Amniotic epithelial cell (primary cell): ENCODE measurements around the gene CPLX4.
A peak's percentile ranks its signal among the peaks of the same experiment; 100 is the strongest.

Source experiments
- DNase-seq: peaks from one replicate; pipeline ENCODE4 v3.0.0-alpha.2; 2010; ENCODE audit warnings: low read depth

CPLX4 gene, protein sequence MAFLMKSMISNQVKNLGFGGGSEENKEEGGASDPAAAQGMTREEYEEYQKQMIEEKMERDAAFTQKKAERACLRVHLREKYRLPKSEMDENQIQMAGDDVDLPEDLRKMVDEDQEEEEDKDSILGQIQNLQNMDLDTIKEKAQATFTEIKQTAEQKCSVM

DNA sequence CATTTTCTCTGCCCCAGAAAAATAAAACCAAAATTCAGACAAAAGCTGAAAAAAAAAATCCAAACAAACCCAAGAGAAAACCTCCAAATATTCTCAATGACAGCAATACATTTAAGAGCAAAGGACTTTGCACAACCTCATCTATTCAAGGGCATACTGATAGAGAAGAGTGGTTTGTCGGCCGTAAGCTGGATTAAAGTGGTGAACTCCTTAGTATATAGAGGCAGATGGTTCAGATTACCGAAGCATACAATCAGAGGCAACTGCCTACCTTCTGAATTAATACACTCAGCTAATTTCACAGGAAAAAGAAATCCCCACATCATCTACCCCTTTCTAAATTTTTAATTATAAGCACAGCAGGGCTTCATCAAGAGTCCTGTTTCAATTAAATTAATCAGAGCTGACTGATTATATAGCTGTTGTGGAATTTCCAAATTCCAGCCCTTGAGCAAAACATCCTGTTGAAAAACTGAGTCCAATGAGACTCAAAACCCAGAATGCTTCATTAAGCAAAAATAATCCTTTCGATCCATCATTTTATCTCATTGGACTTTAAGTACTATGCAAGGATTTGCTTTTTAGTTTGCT lies at the start of gene CPLX4:
Gene CPLX4 (minus strand): TSS at position 190 of the 591 bp plus-strand sequence. CDS start 187 bp downstream, at position 3.
- no peak for DNase-seq

DNA sequence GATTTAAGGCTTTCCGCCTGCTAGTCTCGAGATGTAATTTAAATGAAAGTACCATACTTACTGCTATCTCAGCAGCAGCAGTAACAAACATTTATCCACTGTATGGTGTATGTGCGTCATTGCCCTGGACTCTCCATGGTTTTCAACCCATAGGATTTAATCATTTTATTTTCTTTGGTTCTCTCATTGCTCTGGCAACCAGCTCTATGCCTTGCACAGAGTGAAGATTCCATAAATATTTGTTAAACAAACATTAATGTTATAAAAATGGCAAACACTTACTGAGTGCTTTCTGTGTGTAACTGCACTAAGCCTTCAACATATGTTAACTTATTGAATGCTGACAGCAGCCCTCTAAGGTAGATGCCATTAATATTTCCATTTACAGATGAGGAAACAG lies 41.9 kb upstream of the CPLX4 start:
- no peak for DNase-seq

DNA sequence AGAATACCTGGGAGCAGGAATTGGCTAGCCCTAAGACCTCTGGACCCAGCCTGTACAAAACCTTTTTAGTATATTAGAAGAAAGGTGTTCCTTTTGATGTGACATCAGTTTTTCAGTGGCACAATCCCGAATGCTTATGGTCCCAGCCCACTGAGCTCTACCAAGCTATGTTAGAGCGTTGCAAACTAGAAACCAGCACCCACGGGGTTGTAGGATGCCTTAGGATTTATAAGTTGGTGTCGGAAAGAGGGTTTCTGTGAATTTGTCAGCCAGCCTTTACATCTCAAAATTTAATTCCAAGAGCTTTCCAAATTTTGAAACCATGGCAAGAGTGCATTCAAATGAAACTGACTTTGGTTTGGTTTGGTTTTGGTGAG lies 41.1 kb upstream of the CPLX4 start:
- no peak for DNase-seq

DNA sequence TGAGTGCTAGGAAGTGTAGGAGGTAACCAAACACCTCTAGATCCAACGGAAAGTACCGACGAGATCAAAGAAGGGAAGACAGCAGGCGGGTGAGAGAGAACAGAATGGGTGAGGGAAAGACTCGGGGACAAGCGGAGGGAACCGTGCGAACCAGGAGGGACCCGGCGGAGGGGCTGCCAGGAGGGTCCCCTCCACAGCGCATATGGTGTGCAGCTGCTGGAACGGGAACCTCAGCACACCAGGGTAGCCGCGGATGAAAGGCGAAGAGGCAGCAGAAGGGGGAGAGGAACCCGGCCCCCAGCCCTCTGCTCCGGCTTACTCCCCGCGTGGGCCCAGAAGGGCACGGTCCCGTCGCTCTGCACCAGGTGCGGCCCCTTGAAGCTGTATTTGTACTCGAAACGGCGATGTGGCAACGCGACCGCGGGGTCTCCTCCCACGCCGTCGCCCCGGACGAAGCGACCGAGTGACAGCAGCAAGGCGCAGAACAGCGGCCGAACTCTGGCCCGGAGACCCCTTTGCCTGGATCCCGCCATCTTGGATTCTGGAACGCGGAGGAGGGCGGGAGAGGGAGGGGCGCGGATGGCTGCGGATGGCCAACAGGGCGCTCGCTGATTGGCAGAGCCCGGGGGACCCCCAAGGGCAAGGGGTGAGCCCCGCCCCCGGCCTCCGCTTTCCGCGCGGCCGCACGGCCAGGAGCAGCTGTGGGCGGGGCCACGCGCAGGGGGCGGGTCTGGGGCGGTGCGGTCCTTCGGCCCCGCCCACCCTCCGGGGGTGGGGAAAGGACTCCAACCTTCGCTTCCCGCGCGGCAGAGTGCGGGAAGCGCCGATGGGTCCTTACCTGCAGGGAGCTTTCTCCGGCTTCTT lies 40.5 kb upstream of the CPLX4 start, which contains the start of gene LMAN1:
Gene LMAN1 (minus strand): TSS at position 554 of the 864 bp plus-strand sequence. CDS start 21 bp downstream, at position 533.
- peak; percentile 89 for DNase-seq

DNA sequence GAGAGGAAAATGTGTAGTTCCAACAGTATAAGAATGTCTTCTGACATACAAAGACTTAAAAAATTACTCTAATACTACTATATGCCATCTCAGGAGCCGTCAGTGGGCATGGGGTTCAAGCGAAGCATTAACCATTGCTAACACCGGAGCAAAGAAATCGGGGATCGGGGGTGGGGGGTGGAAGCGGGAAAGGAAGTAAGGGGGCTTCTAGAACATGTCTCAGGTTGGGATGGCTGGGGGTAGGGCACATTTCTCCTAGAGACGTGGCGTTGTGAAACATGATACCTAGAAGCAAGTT lies 39.9 kb upstream of the CPLX4 start:
- DNase-seq, result peak; percentile 65

DNA sequence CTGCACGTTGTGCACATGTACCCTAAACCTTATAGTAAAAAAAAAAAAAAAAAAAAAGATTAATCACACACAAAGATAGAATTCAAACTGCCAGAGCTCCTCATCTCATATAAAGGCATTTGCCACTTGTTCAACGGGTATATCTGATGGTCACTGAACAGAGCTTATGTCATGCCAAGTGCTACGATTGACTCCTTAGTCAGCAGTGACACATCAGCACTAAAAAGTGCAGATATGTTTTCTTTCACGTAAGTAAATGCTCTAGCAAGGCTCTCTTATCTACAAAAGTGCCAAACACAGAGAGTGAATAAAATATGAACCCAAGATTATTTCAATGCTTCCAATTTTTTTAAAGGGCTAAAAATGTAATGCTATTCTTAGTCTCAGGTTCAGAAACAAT lies 39.5 kb upstream of the CPLX4 start:
- DNase-seq, result peak; percentile 76

DNA sequence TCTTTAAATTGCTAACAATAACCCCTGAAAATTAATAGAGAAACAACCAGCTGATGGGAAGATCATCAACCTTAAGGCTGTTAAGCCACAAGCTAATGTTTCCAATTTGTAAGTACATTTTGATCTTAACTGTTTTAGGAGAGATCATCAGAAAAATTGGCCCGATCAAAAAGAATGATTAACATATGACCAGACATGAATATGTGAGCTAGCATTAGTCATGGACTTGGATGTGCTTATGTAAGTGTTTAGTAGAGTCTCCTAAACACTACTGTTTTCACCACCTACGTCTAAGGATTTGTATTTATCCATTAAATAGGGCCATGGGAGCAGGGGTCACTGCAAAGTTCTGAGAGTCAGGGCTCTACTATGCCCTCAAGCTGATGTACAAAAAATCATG lies 36.3 kb upstream of the CPLX4 start:
- no peak for DNase-seq

DNA sequence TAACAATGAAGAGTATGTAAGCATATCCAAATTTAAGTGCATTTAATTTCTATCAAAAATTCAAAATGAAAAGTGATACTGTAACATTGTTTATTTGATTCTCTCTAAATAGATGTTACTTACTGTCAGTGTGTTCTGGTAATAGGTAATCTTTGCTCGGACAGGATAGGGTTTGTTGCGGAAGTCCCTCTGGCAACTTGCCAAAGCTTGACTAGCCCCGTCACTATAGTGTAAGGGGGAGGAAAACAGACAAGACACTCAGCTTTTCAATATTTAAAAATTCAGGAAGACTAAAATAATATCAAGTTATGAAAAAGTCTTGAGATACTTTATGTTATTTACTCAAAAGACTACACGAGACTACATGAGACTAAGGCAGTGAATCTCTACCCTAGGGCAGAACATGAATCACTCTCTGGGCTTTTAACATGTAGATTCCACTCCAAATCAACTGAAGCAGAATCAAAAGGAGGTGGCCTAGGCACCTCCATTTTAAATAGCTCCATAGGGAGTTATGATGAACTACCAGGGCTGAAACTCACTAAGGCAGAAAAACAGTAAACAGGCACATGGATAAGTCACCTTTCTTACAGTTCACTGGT lies 34.7 kb upstream of the CPLX4 start:
- no peak for DNase-seq

DNA sequence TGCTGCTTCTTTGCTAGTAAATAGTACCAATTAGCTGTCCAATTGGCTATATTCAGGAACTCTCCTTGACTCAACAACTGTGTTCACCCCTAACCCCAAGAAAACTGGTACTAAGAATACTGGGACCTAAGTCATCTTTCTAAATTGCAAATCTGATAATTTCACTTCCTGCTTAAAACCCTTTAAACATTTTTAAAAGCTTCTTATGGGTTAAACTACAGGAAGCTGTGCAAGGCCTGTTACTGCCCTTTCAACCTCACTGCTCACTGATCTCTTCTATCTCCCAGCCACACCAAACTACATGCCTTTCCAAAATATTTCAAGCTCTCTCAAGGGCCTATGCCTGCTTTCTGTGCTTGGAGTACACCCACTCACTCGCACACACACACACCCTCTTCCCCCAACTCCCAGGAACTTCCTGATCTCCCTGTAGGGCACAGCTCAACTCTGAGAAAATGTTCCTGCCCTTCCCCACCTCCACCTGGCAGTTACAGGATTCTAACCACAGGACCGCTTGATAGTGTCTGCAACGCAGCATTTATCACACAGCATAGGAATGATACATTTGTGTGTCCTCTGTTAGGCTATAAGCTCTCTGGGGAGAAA lies 33.9 kb upstream of the CPLX4 start:
- DNase-seq, result no peak

DNA sequence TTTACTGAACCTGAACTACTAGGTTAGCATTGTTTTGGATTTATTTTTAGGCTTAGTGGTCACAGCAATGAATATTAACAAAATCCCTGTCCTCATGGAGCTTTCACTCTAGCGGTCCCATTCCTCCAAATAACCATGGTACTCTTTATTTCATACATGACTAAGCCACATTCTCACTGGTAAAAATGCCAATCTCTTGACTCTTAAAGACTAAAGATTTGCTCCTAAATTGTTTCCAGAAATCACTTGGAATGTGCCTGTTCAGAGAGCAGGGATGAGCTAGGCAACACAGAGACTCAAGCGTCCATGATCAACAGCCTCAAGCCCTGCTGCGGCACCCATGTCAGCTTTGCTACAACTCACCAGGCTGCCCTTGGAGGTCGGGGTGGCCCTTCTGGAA lies 27.1 kb upstream of the CPLX4 start:
- DNase-seq, result no peak

DNA sequence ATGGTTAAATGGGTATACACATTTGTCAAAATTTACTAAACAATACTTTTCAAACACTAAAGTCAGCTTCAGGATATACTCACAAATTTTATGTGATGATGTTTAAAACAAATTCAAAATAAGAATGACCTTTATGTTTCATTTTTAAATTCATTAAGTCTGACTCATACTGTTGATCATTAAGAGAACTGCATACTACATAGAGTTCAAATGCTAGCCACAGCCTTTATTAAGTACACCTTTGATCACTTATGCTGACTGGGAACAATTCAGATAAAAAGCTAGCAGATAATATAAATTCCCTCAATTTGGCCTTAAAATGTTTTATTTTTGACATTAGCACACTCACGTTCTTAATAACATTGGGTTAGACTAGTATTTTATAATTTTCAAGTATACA lies 26.5 kb upstream of the CPLX4 start:
- no peak for DNase-seq

DNA sequence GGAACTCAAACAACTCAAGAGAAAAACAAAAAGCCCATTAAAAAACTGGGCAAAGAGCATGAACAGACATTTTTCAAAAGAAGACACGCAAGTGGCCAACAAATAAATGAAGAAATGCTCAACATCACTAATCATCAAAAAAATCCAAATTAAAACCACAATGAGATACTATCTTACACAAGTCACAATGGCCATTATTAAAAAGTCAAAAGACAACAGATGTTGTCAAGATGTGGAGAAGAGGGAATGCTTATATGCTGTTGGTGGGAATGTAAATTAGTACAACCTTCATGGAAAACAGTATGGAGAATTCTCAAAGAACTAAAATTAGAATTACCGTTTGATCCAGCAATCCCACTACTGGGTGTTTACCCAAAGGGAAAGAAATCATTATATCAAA lies 25.5 kb upstream of the CPLX4 start:
- no peak for DNase-seq

DNA sequence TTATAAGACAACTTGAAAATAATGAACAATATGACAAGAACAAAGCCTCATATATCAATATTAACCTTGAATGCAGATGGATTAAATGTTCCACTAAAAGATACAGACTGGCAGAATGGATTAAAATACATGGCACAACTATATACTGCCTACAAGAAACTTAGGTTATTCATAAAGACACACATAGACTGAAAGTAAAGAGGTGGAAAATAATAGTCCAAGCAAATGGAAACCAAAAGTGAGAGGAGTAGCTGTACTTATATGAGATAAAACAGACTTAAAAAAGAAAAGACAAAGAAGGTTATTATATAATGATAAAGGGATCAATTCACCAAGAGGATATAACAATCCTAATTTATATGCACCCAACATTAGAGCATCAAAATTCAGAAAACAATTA lies 22.4 kb upstream of the CPLX4 start:
- no peak for DNase-seq

DNA sequence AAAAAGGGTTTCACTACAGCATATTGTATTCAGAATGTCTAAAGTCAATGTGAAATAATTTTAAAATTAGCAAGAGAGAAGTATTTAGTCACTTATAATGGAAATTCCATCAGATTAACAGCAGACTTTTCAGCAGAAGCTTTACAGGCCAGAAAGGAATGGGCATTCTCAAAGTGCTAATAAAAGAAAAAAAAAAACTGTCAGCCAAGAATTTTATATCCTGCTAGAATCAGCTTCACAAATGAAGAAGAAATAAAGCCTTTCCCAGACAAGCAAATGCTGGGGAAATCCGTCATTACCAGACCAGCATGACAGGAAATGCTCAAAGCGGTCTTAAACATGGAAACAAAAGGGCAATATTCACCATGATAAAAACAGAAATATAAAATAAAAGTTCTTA lies 21.9 kb upstream of the CPLX4 start:
- DNase-seq, result no peak

DNA sequence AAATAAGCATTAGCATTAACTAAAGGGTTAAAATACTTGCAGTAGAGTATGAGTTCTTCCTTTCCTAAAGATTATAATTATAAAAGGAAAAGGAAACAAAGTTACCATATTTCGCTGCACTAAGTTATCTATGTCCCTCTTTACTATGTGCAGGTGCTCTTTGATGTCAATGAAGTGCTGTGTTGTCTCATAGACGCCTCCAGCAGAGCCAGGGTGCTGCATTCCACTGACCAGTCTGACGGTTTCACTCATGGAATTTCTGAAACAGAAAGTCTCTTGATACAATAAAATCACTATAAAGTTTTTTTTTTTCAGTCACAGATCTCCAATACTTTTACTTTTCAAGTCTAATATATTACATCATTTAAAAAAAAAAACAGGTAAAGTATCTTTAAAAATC lies 14.5 kb upstream of the CPLX4 start:
- DNase-seq, result no peak

DNA sequence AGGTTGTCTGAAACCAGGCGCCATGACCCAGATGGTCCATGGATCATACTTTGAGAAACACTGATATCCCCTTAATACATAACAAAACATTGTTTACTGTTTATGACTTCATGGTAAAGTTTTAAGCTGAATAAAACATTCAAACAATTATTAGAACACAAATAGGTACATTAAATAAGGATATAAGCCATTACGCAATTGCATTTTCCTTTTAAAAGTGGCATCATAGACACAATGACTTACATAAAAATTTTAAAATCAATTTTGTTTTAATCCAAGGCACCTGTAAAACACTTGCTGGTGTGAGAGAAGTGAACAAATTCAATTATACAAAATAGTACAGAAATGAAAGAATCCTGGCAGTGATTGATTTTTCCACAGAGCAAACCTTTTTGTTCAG lies 10.2 kb upstream of the CPLX4 start:
- DNase-seq, result no peak

DNA sequence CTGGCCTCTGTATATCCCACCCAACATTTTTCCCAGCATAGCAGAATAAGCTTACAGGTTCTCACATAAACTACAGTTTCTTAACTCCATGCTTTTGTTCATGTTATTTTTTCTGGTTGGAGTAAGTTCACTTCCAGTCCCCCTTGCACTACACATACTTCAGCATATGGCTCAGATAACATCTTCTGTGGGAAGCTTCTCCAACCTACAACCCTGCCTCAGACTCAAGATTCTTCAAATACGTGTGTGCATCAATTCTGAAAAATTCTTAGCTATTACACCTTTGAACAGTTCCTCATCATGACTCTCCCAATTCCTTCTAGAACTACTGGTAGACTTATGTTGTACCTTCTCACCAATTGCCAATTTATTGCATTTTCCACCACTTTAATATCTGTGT lies 7.5 kb upstream of the CPLX4 start:
- no peak for DNase-seq

DNA sequence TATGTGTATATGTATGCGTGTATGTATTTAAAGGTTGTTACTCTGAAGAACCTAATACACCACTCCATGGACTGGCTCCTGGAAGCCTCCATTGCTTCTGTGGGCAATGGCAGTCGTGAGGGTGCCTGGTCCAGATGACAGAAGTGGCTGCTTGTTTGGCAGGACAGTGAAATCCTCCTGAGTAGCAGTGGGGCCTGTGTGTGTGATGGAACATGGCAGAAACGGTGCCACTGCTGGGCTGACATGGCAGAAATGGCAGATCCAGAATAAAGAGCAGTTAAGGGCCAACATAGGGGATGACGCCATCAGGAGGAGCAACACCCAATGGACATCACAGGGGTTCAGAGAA lies 6.1 kb upstream of the CPLX4 start:
- DNase-seq, result no peak

DNA sequence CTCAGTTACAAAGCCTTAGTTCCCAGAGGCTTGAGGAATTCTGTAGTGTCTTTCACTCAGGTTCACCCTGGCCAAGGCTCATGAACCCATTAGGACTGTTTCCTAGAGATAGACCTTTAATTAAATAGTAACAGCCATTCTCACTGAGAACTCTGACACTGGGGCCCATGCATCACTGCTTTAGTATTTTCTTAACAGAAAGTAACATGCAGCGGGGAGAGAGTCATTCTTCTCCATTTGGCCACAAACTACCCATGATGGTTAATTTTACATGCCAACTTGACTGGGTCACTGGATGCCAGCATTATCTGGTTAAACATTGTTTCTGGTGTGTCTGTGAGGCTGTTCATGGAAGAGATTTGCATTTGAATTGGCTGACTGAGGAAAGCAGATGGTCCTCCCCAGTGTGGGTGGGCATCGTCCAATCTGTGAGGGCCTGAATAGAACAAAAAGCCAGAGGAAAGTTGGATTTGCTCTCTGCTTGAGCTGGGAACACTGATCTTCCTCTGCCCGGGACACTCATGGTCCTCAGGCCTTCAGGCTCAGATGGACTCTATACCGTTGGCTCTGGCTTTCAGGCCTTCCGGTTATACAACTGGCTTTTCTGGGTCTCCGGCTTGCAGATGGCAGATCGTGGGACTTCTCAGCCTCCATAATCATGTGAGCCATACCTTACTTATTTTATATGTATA lies 5.6 kb upstream of the CPLX4 start:
- DNase-seq, result peak; percentile 24

DNA sequence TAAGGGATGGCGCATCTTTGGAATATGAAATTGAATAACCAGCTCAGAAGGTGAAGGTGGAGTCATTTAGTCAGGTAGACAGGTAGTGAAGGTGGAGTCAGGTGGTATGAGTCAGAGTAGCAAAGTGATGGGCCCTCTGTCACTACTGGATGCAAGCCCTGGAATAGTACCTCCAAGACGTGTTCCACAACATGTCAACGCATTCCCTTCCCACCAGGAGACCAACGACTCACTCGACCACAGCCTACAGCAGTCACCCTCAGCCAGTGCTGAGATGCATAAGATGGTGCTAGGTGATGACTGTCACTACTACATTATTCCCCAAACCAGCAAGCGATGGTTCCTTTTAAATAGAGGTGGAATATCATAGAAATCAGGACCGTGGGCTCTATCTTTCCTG lies 6.8 kb downstream of the CPLX4 start:
- DNase-seq, result peak; percentile 12

DNA sequence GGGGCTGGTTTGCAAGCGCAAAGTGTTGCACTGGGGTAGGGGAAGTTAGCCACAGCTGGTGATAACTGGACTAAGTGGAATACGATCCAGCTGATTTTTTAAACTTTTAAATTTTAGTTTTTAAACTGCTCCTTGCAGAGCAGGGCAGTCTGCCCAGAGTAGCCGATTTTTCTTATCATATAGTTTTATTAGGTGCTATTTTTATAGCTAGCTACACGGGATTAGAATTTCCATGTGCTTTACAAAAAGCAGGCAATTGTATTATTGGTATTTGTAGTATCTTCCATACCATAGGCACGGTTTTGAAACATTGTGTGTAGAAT lies 9.6 kb downstream of the CPLX4 start:
- no peak for DNase-seq

DNA sequence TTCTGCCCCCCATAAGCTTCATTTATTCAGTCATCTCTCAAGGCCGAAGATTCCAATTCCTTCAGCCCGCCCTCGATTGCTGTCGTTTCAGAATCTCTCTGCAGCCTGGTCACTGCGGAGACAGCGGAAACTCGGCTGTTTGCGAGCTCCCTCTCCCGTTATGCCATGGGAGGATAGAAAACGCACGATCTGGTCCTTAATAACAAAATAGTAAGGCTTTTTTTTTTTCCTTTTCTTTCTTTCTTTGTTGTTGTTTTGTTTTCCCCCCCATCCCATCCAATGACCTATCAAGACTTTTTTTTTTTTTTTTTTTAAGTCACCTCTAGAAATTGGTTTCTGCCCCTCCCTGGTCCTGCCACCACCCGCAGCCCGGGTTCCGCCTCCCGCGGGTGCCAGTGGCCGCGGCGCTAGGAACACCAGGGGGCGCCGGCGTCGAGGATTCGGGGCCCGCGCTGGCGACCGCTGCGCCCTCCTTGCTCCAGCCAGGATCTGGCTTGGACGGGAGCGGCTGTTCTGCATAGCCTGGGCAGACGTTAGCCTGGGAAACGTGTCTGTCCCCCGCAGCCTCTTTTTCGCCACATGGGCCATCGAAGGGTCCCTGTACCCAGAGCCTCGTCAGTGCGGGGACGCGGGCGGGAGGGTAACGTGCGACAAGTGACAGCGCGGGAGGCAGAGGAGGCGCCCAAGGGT lies 10.1 kb downstream of the CPLX4 start:
- peak; percentile 44 for DNase-seq
